BE2C (cell line): ENCODE results near the gene PSTPIP2.

Experiments used
- DNase-seq: peaks from one replicate; pipeline ENCODE4 v3.0.0-alpha.2; 2020
- H3K27me3 ChIP-seq: fragments of 250-450 bp; sonication (Bioruptor Pico); 2 replicates; pipeline ENCODE4 v1.5.1; 2020; ENCODE audit warnings: mild to moderate bottlenecking
- H3K36me3 ChIP-seq: fragments of 250-450 bp; sonication (Bioruptor Pico); 2 replicates; pipeline ENCODE4 v1.5.1; 2020; ENCODE audit warnings: mild to moderate bottlenecking
- H3K4me1 ChIP-seq: fragments of 250-450 bp; sonication (Bioruptor Pico); 2 replicates; pipeline ENCODE4 v1.5.1; 2020
- H3K4me3 ChIP-seq: 2 replicates; pipeline ENCODE4 v1.5.1; 2011; ENCODE audit warnings: low read depth, low read length
- H3K9me3 ChIP-seq: fragments of 250-450 bp; sonication (Bioruptor Pico); 2 replicates; pipeline ENCODE4 v1.5.1; 2020
- TF ChIP-seq, protein P1 (sequence below): IDR thresholded peaks from 2 replicates; pipeline ENCODE4 v1.5.1; 2012; ENCODE audit warnings: mild to moderate bottlenecking, low read depth, low read length

Gene PSTPIP2

DNA sequence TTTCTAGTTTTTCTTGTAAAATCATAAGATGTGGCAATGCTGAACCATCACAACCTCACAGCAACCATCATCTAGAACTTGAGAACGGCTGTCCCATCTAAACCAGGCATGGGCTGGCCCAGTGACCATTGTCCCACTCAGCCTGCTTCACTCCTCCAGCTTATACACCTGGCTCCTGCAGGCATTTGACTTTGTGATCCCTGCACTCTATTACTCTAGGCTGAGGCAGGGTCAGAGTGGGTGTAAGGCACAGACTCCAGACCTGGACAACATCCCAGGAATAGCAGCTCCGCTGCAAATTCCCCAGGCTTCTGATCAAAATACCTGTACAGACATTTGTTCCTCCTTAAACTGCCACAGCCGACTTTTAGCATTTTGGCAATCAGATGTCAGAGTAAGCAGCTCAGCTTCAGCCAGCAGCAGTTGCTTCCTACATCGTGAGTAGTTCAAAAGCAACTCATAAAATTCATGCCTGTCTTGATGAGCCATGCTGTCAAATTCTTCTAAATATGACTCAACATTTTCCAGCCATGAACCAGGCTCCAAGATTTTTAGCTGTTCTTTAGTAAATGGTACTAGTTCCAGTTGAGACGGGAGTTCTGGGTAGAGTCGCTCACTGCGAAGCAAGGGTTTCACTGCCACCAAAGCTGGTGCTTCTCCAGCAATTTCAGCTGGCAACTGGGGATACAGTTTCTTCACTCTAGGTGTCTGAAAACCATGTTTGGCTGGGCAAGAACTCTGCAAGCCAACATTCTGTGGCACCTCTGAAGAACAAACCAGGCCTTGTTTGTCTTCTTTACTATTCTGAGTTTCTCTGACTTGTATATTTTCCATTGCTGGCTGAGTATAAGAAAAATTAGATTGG lies 117.8 kb downstream of the PSTPIP2 start:
- Histone ChIP-seq H3K27me3 (no peaks in the 10 kb centered on the region), H3K4me3 (no peak overlapping the region), H3K4me1 (no peaks in the 10 kb centered on the region), H3K36me3 (no peaks in the 10 kb centered on the region), H3K9me3 (no peaks in the 10 kb centered on the region)
- no peak for DNase-seq
- TF ChIP-seq, protein P1, sequence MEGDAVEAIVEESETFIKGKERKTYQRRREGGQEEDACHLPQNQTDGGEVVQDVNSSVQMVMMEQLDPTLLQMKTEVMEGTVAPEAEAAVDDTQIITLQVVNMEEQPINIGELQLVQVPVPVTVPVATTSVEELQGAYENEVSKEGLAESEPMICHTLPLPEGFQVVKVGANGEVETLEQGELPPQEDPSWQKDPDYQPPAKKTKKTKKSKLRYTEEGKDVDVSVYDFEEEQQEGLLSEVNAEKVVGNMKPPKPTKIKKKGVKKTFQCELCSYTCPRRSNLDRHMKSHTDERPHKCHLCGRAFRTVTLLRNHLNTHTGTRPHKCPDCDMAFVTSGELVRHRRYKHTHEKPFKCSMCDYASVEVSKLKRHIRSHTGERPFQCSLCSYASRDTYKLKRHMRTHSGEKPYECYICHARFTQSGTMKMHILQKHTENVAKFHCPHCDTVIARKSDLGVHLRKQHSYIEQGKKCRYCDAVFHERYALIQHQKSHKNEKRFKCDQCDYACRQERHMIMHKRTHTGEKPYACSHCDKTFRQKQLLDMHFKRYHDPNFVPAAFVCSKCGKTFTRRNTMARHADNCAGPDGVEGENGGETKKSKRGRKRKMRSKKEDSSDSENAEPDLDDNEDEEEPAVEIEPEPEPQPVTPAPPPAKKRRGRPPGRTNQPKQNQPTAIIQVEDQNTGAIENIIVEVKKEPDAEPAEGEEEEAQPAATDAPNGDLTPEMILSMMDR, result no peak

DNA sequence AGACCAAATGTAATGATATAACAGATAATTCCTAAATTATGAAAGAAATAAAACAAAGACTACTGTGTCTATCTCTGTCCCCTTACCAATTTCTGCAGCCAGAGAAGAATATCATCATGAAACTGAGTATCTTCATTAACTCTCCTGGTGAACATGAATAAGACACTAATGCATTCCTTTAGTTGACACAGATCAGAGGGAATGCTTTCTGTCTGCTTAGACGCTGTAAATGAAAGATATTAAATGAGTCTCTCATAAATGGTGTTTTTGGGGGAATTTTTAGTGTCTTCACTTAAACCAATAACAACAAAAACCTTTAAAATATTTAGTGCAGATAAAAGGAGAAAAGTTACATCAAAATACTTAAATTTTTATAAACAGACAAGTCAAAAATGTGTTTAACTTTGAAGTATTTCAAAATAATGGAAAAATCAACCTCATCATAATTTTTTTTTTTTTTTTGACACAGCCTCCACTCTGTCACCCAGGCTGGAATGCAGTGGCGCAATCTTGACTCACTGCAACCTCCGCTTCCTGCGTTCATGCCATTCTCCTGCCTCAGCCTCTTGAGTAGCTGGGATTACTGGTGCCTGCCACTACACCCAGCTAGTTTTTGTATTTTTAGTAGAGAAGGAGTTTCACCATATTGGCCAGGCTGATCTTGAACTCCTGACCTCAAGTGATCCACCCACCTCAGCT lies 120.9 kb downstream of the PSTPIP2 start:
- Histone ChIP-seq H3K4me1 (no peaks in the 10 kb centered on the region), H3K9me3 (no peaks in the 10 kb centered on the region), H3K4me3 (no peak overlapping the region), H3K36me3 (no peaks in the 10 kb centered on the region), H3K27me3 (no peaks in the 10 kb centered on the region)
- TF ChIP-seq, protein P1, result no peak
- DNase-seq, result no peak

DNA sequence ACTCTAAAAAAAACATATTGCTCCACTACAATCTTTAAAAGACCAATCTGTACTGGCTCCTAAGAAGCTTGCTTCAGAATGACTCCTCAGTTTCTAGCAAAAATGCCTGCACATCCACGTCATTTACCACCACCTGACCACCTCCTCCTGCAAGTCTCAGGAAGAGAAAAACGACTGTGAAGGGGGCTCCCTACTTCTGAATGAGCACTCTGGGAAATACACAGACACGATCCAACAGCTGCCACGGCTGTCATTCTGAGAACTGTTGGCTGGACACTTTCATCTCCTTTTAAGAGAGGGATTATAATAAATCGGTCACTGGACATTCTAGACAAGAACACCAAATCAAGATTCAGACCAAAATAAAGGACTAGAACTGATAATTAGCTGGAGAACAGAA lies 126.4 kb downstream of the PSTPIP2 start:
- peaks cover 2% of the 10 kb centered on the region; the same call in 1 of the 2 replicates for H3K36me3 ChIP-seq

DNA sequence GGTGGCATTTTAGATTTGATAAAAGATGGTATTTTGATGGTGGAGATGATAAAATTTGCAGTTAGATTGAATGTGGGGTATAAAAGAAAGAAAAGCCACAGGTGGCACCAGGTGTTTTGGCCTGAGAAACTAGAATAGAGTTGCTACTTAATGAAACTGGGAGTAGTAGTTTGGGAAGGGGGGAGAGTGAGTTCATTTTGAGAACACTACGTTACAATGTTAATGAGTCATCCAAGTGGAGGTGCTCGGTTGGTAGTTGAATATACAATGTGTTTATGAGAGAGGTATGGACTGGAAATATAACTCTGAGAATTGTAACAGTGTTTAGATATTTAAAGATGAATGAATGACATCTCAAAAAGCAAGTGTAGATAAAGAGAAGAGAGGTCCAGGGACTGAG lies 131.3 kb downstream of the PSTPIP2 start:
- Histone ChIP-seq H3K4me3 (no peak overlapping the region), H3K4me1 (no peaks in the 10 kb centered on the region), H3K9me3 (no peaks in the 10 kb centered on the region), H3K36me3 (peaks cover 2% of the 10 kb centered on the region; the same call in 1 of the 2 replicates), H3K27me3 (no peaks in the 10 kb centered on the region)
- TF ChIP-seq, protein P1, result no peak
- DNase-seq, result no peak

More for the DNA sequence above, 126.4 kb downstream of the PSTPIP2 start:
- H3K9me3 ChIP-seq, result no peaks in the 10 kb centered on the region
- H3K4me1 ChIP-seq, result no peaks in the 10 kb centered on the region
- TF ChIP-seq, protein P1, result no peak
- no peak overlapping the region for H3K4me3 ChIP-seq
- no peak for DNase-seq
- no peaks in the 10 kb centered on the region for H3K27me3 ChIP-seq

DNA sequence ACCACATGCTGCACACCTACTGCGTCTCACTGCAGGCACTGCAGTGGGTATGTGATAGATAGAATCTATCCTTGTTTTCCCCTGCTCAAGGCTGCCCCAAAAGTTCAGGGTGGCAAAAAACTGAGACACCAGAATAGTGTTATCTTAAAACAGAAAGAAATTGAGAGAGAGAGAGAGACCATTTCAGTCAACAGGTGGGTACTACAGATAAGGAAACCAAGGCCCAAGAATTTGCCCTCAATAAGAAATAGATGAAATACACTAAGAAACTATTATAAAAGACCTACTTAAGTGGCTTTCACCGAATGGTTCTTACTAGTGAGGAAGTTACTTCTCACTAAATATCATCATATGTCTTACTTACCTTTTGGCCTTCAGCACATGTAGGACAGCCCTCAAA lies 132.8 kb downstream of the PSTPIP2 start:
- peaks cover 2% of the 10 kb centered on the region; the same call in 1 of the 2 replicates for H3K36me3 ChIP-seq
- TF ChIP-seq, protein P1, result no peak
- H3K4me3 ChIP-seq, result no peak overlapping the region
- H3K9me3 ChIP-seq, result no peaks in the 10 kb centered on the region
- no peaks in the 10 kb centered on the region for H3K4me1 ChIP-seq
- DNase-seq, result no peak
- no peaks in the 10 kb centered on the region for H3K27me3 ChIP-seq
